ENCODE results near the gene CCDC88A.

DNA sequence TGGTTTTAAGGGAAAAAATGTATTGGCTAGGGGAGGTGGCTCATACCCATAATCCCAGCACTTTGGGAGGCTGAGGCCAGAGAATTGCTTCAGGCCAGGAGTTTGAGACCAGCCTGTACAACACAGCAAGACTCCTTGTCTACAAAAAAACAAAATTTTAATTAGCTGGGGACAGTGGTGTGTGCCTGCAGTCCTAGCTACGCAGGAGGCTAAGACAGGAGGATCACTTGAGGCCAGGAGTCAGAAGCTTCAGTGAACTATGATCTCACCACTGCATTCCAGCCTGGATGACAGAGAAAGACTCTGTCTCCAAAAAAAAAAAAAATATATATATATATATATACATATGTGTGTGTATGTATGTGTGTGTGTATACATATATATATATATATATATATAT, 18.5 kb downstream of the CCDC88A start:
- TF ChIP-seq CTCF (conservative IDR thresholded peaks at IDR 0.05 in 1 of 2, IDR thresholded peaks at IDR 0.05 in 1 of 2; ENCODE audit: extremely low read depth in 1 of 2, insufficient read depth in 1 of 2, low read depth in 1 of 2, low read length in 2 of 2) (no peak), EZH2 (IDR thresholded peaks at IDR 0.05; ENCODE audit: borderline replicate concordance, low read length) (no peak)
